Activated CD8-positive, alpha-beta memory T cell treated with anti-CD3 and anti-CD28 coated beads for 1 hour (primary cell): ENCODE results near the gene PRR36.
"Not testable (repeated sequence)": the region's sequence is repeated elsewhere in the genome, so short reads cannot be mapped to it uniquely, and the experiment has no call there.

Source experiments
- DNase-seq, 2 donors: peaks; one replicate each; pipeline ENCODE4 v3.0.0-alpha.2; 2020; ENCODE audit warnings: low read depth in 1 of 2; ENCODE audit errors: extremely low read depth in 1 of 2

The PRR36 gene

GRCh38 chr19:7900401-7900870 lies 26.2 kb upstream of the PRR36 start:
- no peak for DNase-seq

- no peak for DNase-seq
Observed at GRCh38 chr19:7899751-7900378, 25.7 kb upstream of the PRR36 start.

GRCh38 chr19:7898967-7899366 lies 24.8 kb upstream of the PRR36 start:
- DNase-seq = no peak

GRCh38 chr19:7897292-7897691 lies 23.1 kb upstream of the PRR36 start:
- DNase-seq = no peak

- DNase-seq = no peak
Observed at GRCh38 chr19:7895565-7895964, 21.4 kb upstream of the PRR36 start.

- no peak for DNase-seq
Observed at GRCh38 chr19:7894612-7895309, 20.6 kb upstream of the PRR36 start.

- not testable (repeated sequence) for DNase-seq
Observed at GRCh38 chr19:7893362-7894101, 19.3 kb upstream of the PRR36 start.

GRCh38 chr19:7888826-7889217 lies 14.6 kb upstream of the PRR36 start:
- no peak for DNase-seq

- DNase-seq = no peak
Observed at GRCh38 chr19:7888145-7888825, 14.1 kb upstream of the PRR36 start, which contains the start of gene LRRC8E. Gene LRRC8E, plus strand, starts transcription at chr19:7888510. Its CDS starts 7,094 bp downstream, at chr19:7895604.

- no peak for DNase-seq
Observed at GRCh38 chr19:7887408-7888144, 13.4 kb upstream of the PRR36 start.

- no peak for DNase-seq
Observed at GRCh38 chr19:7885818-7886217, 11.6 kb upstream of the PRR36 start.

GRCh38 chr19:7883796-7884570 lies 9.8 kb upstream of the PRR36 start:
- DNase-seq = no peak

- DNase-seq = no peak
Observed at GRCh38 chr19:7883105-7883504, 8.9 kb upstream of the PRR36 start.

GRCh38 chr19:7881910-7882309 lies 7.7 kb upstream of the PRR36 start:
- DNase-seq = no peak

GRCh38 chr19:7879836-7880235 lies 5.6 kb upstream of the PRR36 start:
- no peak for DNase-seq

- DNase-seq = no peak
Observed at GRCh38 chr19:7879111-7879807, 5.1 kb upstream of the PRR36 start.

GRCh38 chr19:7877249-7877836 lies 3.2 kb upstream of the PRR36 start:
- DNase-seq = no peak

GRCh38 chr19:7874897-7875273 lies 695 bp upstream of the PRR36 start:
- DNase-seq = no peak
